ENCODE data around the gene TIAM2. TPM values are rescaled to one million over a fixed set of nuclear protein-coding genes. Genes with fewer than 3 reads are reported as not detected.
A peak's percentile ranks its signal among the peaks of the same experiment; 100 is the strongest.

The TIAM2 gene
- polyA plus RNA-seq (2013) = 4.8 and 5.4 TPM in 2 replicates

DNA sequence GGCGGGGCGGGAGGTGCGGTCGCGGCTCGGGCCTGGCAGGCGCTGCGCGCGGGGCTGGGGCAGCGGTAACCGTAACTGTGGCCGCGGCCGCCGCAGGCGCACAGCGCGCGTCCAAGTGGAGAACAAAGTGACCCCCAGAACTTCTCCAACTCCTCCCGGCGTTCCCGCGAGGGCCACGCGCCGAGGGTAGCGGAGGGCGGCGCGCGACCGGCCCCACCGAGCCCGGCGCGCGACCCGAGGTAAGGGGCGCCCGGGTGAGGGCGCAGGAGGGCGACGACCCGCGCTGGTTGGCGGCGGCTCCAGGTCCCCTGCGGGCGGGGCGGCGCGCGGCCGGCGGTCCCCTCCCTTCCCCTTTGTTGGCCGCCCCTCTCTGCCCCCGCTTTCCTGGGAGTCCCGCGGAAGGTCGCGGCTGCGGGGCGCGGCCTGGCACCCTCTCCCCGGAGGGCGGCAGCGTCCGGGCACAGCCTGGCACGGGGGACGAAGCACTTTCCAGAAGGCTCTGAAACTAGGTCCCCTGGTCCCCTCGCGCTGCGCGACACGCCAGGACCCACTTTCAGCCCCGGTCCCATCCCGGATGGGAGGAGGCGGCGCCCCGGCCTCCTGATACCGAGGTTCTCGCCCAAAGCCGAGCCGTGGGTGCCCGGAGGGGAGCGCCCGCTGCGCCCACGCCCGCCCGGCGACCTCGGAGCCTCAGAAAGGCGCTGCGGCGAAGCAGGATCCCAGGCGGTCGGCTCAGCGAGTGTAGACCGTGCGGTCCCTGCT is at the start of gene TIAM2:
Gene TIAM2 (plus strand): TSS at position 62 of the 762 bp plus-strand sequence. CDS start 133,909 bp downstream, outside the sequence.
- H2AFZ ChIP-seq (ENCODE audit: insufficient read depth, low read length, poor library complexity) = peak within 1 kb of the TSS; percentile 56
- peak within 1 kb of the TSS; percentile 42 for H3K14ac ChIP-seq (ENCODE audit: low read length)
- no peaks in the 10 kb centered on the region for H3K9me3 ChIP-seq (ENCODE audit: insufficient read depth, low read depth, low read length)
- H3K27me3 ChIP-seq (ENCODE audit: insufficient read depth, low read length) = peaks cover 11% of the 10 kb centered on the region
- H3K4me1 ChIP-seq (ENCODE audit: control insufficient read depth in 1 of 2, insufficient read depth in 2 of 2, low read length in 2 of 2) = peaks cover 3 to 7% of the 10 kb centered on the region in 2 experiments
- H3K79me2 ChIP-seq (ENCODE audit: control insufficient read depth, insufficient read depth, low read length, poor library complexity) = peaks cover 4% of the 10 kb centered on the region
- no peaks in the 10 kb centered on the region for H3K36me3 ChIP-seq (ENCODE audit: control insufficient read depth in 1 of 2, insufficient read depth in 2 of 2, low read length in 2 of 2)
- no peak for DNase-seq
- H2BK12ac ChIP-seq (ENCODE audit: low read length) = peak within 1 kb of the TSS; percentile 3
- H3K18ac ChIP-seq (ENCODE audit: low read length) = peak within 1 kb of the TSS; percentile 64
- no peak within 1 kb of the TSS for H3K23ac ChIP-seq (ENCODE audit: low read length)
- H3K27ac ChIP-seq (ENCODE audit: low read depth, low read length) = no peak within 1 kb of the TSS
- H3K4ac ChIP-seq (ENCODE audit: low read depth, low read length) = peak within 1 kb of the TSS; percentile 47
- H3K4me2 ChIP-seq (ENCODE audit: low read length) = peak within 1 kb of the TSS; percentile 71
- H4K12ac ChIP-seq (ENCODE audit: low read depth, low read length) = peak within 1 kb of the TSS; percentile 28
- peak within 1 kb of the TSS; percentile 32 for H4K8ac ChIP-seq (ENCODE audit: low read depth, low read length)
- peaks cover 5% of the 10 kb centered on the region for H3K79me1 ChIP-seq (ENCODE audit: low read length)
- no CpG with 5 or more reads among the region's 102 CpGs for WGBS (ENCODE audit: extremely low coverage, insufficient coverage, insufficient read length)
- H2AK5ac ChIP-seq (ENCODE audit: low read length) = no peak within 1 kb of the TSS
- no peak within 1 kb of the TSS for H2BK120ac ChIP-seq (ENCODE audit: insufficient read depth, low read length, poor library complexity)
- peak within 1 kb of the TSS; percentile 19 for H4K91ac ChIP-seq (ENCODE audit: low read depth, low read length)
- H3K9ac ChIP-seq (ENCODE audit: low read length) = peak within 1 kb of the TSS; percentile 19
- no peak within 1 kb of the TSS for H2BK5ac ChIP-seq (ENCODE audit: low read depth, low read length, poor library complexity)
- peak within 1 kb of the TSS; percentile 72 for H3K4me3 ChIP-seq (ENCODE audit: low read depth, low read length)

GRCh38 chr6:154950979-154951344 is 44.2 kb upstream of the TIAM2 start:
- no peak overlapping the region for H2BK5ac ChIP-seq (ENCODE audit: low read depth, low read length, poor library complexity)
- no peak overlapping the region for H3K14ac ChIP-seq (ENCODE audit: low read length)
- no peak overlapping the region for H4K91ac ChIP-seq (ENCODE audit: low read depth, low read length)
- no peak overlapping the region for H2BK120ac ChIP-seq (ENCODE audit: insufficient read depth, low read length, poor library complexity)
- H3K4ac ChIP-seq (ENCODE audit: low read depth, low read length) = no peak overlapping the region
- no peak overlapping the region for H2AK5ac ChIP-seq (ENCODE audit: low read length)
- no peak for DNase-seq
- H4K12ac ChIP-seq (ENCODE audit: low read depth, low read length) = no peak overlapping the region
- no peak overlapping the region for H2BK12ac ChIP-seq (ENCODE audit: low read length)
- H3K9ac ChIP-seq (ENCODE audit: low read length) = no peak overlapping the region
- no peak overlapping the region for H3K27ac ChIP-seq (ENCODE audit: low read depth, low read length)
- no peaks in the 10 kb centered on the region for H3K27me3 ChIP-seq (ENCODE audit: insufficient read depth, low read length)
- peaks cover 1% of the 10 kb centered on the region for H3K9me3 ChIP-seq (ENCODE audit: insufficient read depth, low read depth, low read length)
- H2AFZ ChIP-seq (ENCODE audit: insufficient read depth, low read length, poor library complexity) = no peak overlapping the region
- WGBS (ENCODE audit: extremely low coverage, insufficient coverage, insufficient read length) = no CpG with 5 or more reads among the region's 7 CpGs
- no peak overlapping the region for H3K4me3 ChIP-seq (ENCODE audit: low read depth, low read length)
- peaks cover 0 to 2% of the 10 kb centered on the region in 2 experiments for H3K36me3 ChIP-seq (ENCODE audit: control insufficient read depth in 1 of 2, insufficient read depth in 2 of 2, low read length in 2 of 2)
- H3K4me1 ChIP-seq (ENCODE audit: control insufficient read depth in 1 of 2, insufficient read depth in 2 of 2, low read length in 2 of 2) = no peaks in the 10 kb centered on the region
- no peak overlapping the region for H4K8ac ChIP-seq (ENCODE audit: low read depth, low read length)
- no peak overlapping the region for H3K23ac ChIP-seq (ENCODE audit: low read length)
- H3K18ac ChIP-seq (ENCODE audit: low read length) = no peak overlapping the region
- H3K79me1 ChIP-seq (ENCODE audit: low read length) = no peaks in the 10 kb centered on the region
- H3K4me2 ChIP-seq (ENCODE audit: low read length) = no peak overlapping the region
- H3K79me2 ChIP-seq (ENCODE audit: control insufficient read depth, insufficient read depth, low read length, poor library complexity) = no peaks in the 10 kb centered on the region

DNA sequence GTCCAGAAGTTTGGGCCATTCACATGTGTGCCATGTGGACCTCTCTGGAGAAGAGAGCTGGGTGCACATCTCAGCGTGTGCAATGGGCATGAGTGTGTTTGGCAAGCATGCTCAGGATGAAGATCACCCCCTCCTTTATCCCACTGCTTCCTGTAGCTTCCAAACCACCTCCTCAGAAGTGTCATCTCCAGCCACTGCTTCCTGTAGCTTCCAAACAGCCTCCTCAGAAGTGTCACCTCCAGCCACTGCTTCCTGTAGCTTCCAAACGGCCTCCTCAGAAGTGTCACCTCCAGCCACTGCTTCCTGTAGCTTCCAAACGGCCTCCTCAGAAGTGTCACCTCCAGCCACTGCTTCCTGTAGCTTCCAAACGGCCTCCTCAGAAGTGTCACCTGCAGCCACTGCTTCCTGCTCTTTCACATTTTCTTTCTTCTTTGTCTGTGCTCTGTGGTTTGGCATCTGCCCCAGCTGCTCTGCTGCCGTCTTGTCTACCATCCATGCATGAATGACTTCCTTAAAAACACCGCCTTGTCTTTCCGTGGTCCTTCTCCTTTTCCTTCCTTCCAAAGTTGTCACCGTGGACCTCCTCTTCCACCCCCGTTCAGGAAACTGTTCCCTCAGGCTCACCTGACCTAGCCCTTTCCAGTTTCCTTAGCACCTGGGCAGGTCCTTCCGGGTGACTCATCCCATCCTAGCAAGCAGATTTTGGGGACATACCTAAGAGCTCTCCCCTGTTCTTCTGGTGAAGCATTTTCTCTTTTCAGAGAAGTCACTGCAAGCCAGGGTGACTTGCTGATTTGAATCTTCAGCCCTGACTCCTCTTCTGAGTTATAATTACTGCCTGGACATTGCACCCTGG is 43.5 kb upstream of the TIAM2 start:
- Histone ChIP-seq H3K27ac (ENCODE audit: low read depth, low read length) (no peak overlapping the region), H2BK12ac (ENCODE audit: low read length) (no peak overlapping the region), H3K9ac (ENCODE audit: low read length) (no peak overlapping the region), H3K4me1 (ENCODE audit: control insufficient read depth in 1 of 2, insufficient read depth in 2 of 2, low read length in 2 of 2) (no peaks in the 10 kb centered on the region), H3K79me1 (ENCODE audit: low read length) (no peaks in the 10 kb centered on the region), H4K91ac (ENCODE audit: low read depth, low read length) (no peak overlapping the region), H3K79me2 (ENCODE audit: control insufficient read depth, insufficient read depth, low read length, poor library complexity) (no peaks in the 10 kb centered on the region), H3K4me2 (ENCODE audit: low read length) (no peak overlapping the region), H4K8ac (ENCODE audit: low read depth, low read length) (no peak overlapping the region), H2AK5ac (ENCODE audit: low read length) (no peak overlapping the region), H2BK120ac (ENCODE audit: insufficient read depth, low read length, poor library complexity) (no peak overlapping the region), H4K12ac (ENCODE audit: low read depth, low read length) (no peak overlapping the region), H3K4me3 (ENCODE audit: low read depth, low read length) (no peak overlapping the region), H2AFZ (ENCODE audit: insufficient read depth, low read length, poor library complexity) (no peak overlapping the region), H3K36me3 (ENCODE audit: control insufficient read depth in 1 of 2, insufficient read depth in 2 of 2, low read length in 2 of 2) (peaks cover 0 to 2% of the 10 kb centered on the region in 2 experiments), H2BK5ac (ENCODE audit: low read depth, low read length, poor library complexity) (no peak overlapping the region), H3K23ac (ENCODE audit: low read length) (no peak overlapping the region), H3K14ac (ENCODE audit: low read length) (no peak overlapping the region), H3K27me3 (ENCODE audit: insufficient read depth, low read length) (no peaks in the 10 kb centered on the region), H3K4ac (ENCODE audit: low read depth, low read length) (no peak overlapping the region), H3K18ac (ENCODE audit: low read length) (no peak overlapping the region), H3K9me3 (ENCODE audit: insufficient read depth, low read depth, low read length) (peaks cover 1% of the 10 kb centered on the region)
- DNase-seq = no peak
- no CpG with 5 or more reads among the region's 10 CpGs for WGBS (ENCODE audit: extremely low coverage, insufficient coverage, insufficient read length)

DNA sequence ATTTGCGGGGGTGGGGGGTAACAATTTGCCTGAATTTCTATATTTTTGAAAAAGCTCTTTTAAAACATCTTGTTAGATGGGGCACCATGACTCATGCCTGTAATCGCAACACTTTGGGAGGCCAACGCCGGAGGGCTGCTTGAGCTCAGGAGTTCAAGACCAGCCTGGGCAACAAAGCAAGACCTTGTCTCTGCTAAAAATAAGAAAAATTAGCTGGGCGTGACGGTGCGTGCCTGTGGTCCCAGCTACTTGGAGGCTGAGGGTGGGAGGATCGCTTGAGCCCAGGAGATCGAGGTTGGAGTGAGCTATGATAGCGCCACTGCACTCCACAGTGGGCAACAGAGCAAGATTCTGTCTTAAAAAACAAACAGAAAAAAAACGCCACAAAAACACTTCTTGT is 41.5 kb upstream of the TIAM2 start:
- H3K4me2 ChIP-seq (ENCODE audit: low read length) = no peak overlapping the region
- no peak overlapping the region for H4K91ac ChIP-seq (ENCODE audit: low read depth, low read length)
- H2BK120ac ChIP-seq (ENCODE audit: insufficient read depth, low read length, poor library complexity) = no peak overlapping the region
- H3K23ac ChIP-seq (ENCODE audit: low read length) = no peak overlapping the region
- H3K36me3 ChIP-seq (ENCODE audit: control insufficient read depth in 1 of 2, insufficient read depth in 2 of 2, low read length in 2 of 2) = peaks cover 0 to 2% of the 10 kb centered on the region in 2 experiments
- no peak overlapping the region for H2AK5ac ChIP-seq (ENCODE audit: low read length)
- no peak overlapping the region for H3K18ac ChIP-seq (ENCODE audit: low read length)
- no peaks in the 10 kb centered on the region for H3K79me2 ChIP-seq (ENCODE audit: control insufficient read depth, insufficient read depth, low read length, poor library complexity)
- H2AFZ ChIP-seq (ENCODE audit: insufficient read depth, low read length, poor library complexity) = no peak overlapping the region
- no peak overlapping the region for H3K4ac ChIP-seq (ENCODE audit: low read depth, low read length)
- H3K27ac ChIP-seq (ENCODE audit: low read depth, low read length) = no peak overlapping the region
- no peak overlapping the region for H3K4me3 ChIP-seq (ENCODE audit: low read depth, low read length)
- H3K9me3 ChIP-seq (ENCODE audit: insufficient read depth, low read depth, low read length) = peaks cover 1% of the 10 kb centered on the region
- H3K4me1 ChIP-seq (ENCODE audit: control insufficient read depth in 1 of 2, insufficient read depth in 2 of 2, low read length in 2 of 2) = no peaks in the 10 kb centered on the region
- H4K12ac ChIP-seq (ENCODE audit: low read depth, low read length) = no peak overlapping the region
- WGBS (ENCODE audit: extremely low coverage, insufficient coverage, insufficient read length) = no CpG with 5 or more reads among the region's 11 CpGs
- H2BK12ac ChIP-seq (ENCODE audit: low read length) = no peak overlapping the region
- no peaks in the 10 kb centered on the region for H3K79me1 ChIP-seq (ENCODE audit: low read length)
- no peaks in the 10 kb centered on the region for H3K27me3 ChIP-seq (ENCODE audit: insufficient read depth, low read length)
- H3K14ac ChIP-seq (ENCODE audit: low read length) = no peak overlapping the region
- H4K8ac ChIP-seq (ENCODE audit: low read depth, low read length) = no peak overlapping the region
- H2BK5ac ChIP-seq (ENCODE audit: low read depth, low read length, poor library complexity) = no peak overlapping the region
- DNase-seq = no peak
- H3K9ac ChIP-seq (ENCODE audit: low read length) = no peak overlapping the region

Data from trophoblast cell (in vitro differentiated cells and primary cell).